Right lobe of liver (tissue), 4 donors: Measurements from ENCODE around the gene LRRC46.

ENCODE experiments used
- CTCF ChIP-seq, 4 donors: fragments of 200-600 bp in 3 of 4; fragments of 450-650 bp in 1 of 4; IDR thresholded peaks; one replicate each; pipeline versions ENCODE4 v1.5.1 to v1.8.0; 2016 to 2022; ENCODE audit warnings: antibody characterized with exemption in 4 of 4, mild to moderate bottlenecking in 2 of 4
- POLR2A ChIP-seq: fragments of 450-650 bp; IDR thresholded peaks from one replicate; pipeline ENCODE4 v1.6.1; 2017; ENCODE audit warnings: antibody characterized with exemption, mild to moderate bottlenecking
- donor health status: DM: no; HTN: no; CAD: no.
- donor health status: DM: no; HTN: no; CAD: no.
- donor health status: DM: no; HTN: yes; CAD: no.

- TF ChIP-seq CTCF (IDR thresholded peaks at IDR 0.05) (no peak), POLR2A (no peak)
These were observed 45.8 kb upstream of the LRRC46 start for GRCh38 chr17:47785538-47786123.
